Jurkat, Clone E6-1 (cell line): Measurements from ENCODE around the gene FAM237B. TPM values are rescaled to one million over a fixed set of nuclear protein-coding genes. Genes with fewer than 3 reads are reported as not detected.
"Not testable (repeated sequence)": the region's sequence is repeated elsewhere in the genome, so short reads cannot be mapped to it uniquely, and the experiment has no call there.

ENCODE experiments used
- DNase-seq: peaks from one replicate; pipeline ENCODE4 v3.0.0-alpha.2; 2011; ENCODE audit warnings: low read depth, low spot score
- H3K4me3 ChIP-seq: 2 replicates; pipeline ENCODE4 v1.5.1; 2011; ENCODE audit warnings: mild to moderate bottlenecking, low read length, control low read depth, moderate library complexity
- polyA plus RNA-seq: library from polyadenylated mRNA; unstranded; fragments of >200 nt; gene quantifications from one replicate; pipeline ENCODE4 v1.2.1, GENCODE V29; 2012; ENCODE audit warnings: missing spikeins; ENCODE audit not compliant: insufficient read length, insufficient read depth

FAM237B gene
- not detected for polyA plus RNA-seq

DNA sequence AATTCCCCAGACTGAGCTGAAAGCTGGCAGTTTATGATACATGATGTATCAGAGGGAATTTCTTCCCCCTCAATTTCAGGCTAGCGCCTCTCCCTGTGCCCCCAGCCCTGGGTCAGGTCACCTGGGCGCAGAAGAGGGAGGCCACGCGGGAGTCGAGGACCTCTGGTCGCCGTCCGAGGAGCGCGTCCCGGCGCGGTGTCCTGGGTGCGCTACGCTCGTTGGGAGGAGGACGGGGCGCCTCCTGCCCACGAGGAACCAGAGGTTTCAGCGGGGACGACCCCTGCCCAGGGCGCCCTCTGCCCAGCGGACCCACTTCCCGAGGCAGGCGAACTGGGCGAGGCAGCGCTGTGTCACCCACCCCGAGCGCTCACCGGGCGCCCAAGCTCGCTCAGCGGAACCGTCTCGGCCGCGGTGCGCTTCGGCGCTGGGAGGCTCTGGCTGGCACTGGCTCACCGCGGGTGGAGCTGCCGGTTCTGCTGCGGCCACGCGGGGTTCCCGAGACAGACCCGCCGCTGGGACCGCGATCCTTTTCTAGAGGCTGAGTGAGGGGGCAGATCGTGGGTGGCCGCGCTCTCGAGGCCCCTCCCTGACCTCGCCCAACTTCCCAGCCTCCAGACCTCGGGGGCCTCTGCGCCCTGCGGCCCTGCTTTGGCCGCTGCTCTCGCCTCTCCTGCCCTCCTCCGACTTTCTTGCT lies at the start of gene FAM237B:
Gene FAM237B (minus strand): TSS at position 504 of the 694 bp plus-strand sequence. CDS start 1,556 bp downstream, outside the sequence.
- DNase-seq = no peak
- H3K4me3 ChIP-seq = no peak within 1 kb of the TSS

DNA sequence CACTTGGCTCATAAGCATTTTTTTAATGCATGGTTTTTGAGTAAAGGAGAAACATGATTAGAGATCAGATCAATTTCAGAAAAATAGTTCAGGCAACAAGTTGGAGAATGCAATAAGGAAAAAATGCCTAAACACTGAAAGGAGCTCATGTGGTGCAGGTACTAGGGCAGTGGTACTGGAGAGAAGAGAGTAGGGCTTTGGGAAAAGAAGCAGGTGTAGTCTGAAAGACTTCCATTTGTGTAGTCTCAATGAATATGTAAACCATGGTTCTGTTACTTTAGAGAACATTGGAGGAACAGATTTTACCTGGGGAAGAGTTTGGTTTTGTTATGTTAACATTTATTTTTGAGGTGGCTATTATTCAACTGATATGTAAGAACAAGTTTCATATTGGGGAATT lies 30.9 kb upstream of the FAM237B start:
- no peak overlapping the region for H3K4me3 ChIP-seq
- DNase-seq = no peak

DNA sequence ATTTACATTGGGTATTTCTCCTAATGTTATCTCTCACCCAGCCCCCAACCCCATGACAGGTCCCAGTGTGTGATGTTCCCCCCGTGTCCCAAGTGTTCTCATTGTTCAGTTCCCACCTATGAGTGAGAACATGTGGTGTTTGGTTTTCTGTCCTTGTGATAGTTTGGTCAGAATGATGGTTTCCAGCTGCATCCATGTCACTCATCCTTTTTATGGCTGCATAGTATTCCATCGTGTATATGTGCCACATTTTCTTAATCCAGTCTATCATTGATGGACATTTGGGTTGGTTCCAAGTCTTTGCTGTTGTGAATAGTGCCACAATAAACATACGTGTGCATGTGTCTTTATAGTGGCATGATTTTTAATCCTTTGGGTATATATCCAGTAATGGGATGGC lies 28.9 kb upstream of the FAM237B start:
- not testable (repeated sequence) for H3K4me3 ChIP-seq, DNase-seq

DNA sequence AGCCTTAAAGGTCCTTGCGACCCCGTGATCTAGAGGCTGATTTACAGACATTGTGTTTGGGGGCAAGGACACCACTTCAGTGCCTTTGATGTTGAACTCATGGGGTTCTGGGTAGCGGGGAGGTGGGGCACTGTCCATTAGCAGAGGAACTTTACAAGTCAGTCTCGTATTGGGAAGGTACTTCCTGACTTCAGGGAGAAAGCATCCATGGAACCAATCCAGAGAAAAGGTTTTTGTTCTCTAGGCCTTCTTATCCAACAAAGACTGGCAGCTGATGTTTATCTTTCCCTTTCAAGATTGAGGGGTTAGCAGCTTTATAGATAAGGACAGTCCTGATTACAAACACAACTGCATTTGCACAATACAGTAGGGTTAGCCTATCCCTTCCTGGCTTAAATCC lies 28.2 kb upstream of the FAM237B start:
- DNase-seq = no peak
- no peak overlapping the region for H3K4me3 ChIP-seq

DNA sequence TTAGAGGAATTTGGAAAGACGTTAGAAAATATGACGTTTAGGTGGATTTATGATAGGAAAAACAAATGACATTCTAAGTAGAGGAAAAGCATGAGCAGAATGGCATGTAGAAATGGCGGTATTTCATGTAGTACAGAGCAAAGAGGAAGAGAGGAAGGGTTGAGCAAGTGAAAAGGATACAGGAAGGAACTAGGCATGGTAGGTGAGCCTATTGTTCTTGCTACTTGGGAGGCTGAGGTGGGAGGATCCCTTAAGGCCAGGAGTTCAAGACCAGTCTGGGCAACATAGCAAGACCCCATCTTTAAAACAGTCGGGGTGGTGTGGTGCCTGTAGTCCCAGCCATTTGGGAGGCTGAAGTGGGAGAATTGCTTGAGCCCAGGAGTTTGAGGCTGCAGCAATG lies 26.7 kb upstream of the FAM237B start:
- no peak for DNase-seq
- peak overlapping the region; percentile 91 for H3K4me3 ChIP-seq

DNA sequence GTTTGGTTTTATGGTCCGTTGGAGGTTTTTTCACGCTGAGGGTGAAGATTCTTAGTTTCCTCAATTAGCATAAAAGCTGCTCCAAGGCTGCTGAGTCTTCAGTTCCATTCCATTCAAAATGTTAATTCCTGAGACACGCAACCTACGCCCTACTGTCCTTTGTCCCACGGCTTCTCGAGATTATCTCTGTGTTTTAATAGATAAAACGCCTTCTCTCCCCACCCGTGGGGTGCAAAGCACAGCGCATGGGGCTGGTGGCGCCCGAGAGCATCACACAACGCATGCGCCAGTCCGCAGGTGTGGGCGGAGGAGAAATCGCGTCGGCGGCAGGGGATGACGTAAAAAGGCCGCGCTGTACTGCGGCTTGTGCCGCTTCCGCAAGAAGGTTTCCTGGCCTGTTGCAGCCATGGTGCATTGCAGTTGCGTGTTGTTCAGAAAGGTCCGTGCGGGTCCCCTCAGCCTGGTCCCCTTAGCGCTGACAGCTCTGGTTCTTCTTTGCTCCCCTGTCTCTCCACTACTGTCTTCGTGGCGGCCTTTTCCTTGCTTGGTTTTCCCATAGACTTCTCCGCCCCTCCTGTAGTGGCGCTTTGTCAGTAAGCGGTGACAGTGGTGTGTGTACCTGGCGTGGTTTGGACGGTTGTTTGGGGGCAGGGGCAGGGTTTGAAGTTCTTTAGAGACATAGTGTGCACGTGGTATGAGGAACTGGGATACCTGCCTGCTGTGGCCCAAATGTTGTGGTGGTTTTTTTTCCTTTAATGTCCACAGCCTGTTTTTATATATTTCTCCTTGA lies 25.4 kb upstream of the FAM237B start, which contains the start of gene GTPBP10:
Gene GTPBP10 (plus strand): TSS at position 381 of the 790 bp plus-strand sequence. CDS start 26 bp downstream, at position 407.
- H3K4me3 ChIP-seq = peak within 1 kb of the TSS; percentile 91
- DNase-seq = peak; percentile 95

DNA sequence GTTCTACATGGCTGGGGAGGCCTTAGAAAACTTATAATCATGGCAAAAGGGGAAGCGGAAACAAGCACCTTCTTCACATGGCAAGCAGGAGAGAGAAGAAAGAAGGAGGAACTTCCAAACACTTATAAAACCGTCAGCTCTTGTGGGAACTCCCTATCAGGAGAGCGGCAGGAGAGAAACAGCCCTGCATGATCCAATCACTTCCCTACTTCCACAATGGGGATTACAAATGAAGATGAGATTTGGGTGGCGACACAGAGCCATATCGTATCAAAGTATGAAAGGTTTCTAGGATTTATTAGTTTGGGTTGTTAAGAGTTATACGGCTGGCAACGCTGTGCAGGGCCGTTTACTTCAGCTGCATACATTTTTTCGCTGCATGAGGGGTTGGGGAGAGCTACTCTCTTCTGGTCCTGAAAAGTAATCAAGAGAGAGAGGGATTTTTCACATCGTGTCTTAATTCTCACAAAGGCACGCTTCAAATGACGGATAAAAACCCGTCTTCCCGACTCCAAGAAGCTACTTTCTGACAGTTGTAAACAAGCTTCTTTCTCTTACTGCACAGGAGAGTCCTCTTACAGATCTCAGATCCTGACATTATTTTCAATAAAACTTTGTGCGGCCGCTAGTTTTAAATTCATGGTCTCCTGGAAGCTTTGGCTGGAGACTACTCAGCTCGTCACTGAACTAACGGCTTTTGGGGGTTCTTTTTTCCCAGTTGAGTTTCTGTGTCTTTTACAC lies 24.7 kb upstream of the FAM237B start:
- H3K4me3 ChIP-seq = peak overlapping the region; percentile 91
- DNase-seq = no peak

DNA sequence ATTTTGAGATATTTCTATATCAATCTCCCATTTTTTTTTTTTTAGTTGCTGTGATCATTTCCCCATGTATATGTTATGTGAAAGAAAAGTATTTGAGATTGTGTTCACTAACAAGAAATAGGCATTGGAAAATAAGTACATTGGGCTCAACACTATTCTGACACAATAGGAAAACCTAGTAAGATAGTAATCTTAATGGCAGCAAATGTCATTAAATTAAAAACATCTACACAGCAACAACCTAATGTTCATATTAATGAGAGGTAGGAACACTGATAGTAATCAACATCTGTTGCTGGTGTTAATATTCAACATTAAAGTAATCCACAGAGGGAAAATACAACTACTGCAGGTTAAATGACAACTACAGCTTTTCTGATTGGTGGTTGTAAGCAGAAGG lies 23.9 kb upstream of the FAM237B start:
- no peak overlapping the region for H3K4me3 ChIP-seq

DNA sequence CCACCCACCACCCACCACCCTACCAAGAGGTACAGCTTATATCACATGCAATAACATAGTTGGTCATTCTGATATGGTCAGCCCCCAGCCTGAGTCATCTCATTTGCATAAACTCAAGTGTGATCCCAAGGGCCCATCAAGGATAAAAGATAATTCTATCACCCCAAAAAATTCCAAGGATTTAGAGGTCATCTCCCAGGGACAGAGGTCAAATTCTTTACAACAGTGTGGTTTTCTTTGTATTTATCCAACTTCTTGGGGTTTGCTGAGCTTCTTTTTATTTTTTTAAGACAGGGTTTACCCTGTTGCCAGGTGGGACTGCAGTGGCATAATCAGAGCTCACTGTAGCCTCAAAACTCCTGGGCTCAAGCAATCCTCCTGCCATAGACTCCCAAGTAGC lies 16.0 kb upstream of the FAM237B start:
- DNase-seq = no peak
- no peak overlapping the region for H3K4me3 ChIP-seq

More for the DNA sequence above, 23.9 kb upstream of the FAM237B start:
- DNase-seq = no peak

DNA sequence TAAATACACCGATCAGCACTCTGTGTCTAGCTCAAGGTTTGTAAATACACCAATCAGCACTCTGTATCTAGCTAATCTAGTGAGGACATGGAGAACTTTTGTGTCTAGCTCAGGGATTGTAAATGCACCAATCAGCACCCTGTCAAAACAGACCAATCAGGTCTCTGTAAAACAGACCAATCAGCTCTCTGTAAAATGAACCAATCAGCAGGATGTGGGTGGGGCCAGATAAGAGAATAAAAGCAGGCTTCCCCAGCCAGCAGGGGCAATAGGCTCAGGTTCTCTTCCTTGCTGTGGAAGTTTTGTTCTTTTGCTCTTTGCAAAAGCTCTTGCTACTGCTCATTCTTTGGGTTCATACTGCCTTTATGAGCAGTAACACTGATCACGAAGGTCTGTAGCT lies 13.8 kb upstream of the FAM237B start:
- H3K4me3 ChIP-seq, DNase-seq: not testable (repeated sequence)

DNA sequence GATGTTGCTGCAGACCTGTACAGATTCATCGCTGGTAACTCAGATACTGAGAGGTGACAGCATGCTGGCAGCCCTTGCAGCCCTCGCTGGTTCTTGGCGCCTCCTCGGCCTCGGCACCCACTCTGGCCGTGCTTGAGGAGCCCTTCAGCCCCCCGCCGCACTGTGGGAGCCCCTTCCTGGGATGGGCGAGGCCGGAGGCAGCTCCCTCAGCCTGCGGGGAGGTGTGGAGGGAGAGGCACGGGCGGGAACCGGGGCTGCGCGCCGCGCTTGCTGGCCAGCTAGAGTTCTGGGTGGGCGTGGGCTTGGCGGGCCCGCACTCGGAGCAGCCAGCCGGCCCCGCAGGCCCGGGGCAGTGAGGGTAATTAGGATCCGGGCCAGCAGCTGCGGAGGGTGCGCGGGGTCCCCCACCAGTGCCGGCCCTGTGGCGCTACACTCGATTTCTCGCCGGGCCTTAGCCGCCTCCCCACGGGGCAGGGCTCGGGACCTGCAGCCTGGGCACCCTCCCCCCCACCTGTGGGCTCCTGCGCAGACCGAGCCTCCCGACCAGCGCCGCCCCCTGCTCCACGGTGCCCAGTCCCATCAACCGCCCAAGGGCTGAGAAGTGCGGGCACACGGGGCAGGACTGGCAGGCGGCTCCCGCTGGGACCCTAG lies 13.2 kb upstream of the FAM237B start:
- no peak for DNase-seq
- no peak overlapping the region for H3K4me3 ChIP-seq

DNA sequence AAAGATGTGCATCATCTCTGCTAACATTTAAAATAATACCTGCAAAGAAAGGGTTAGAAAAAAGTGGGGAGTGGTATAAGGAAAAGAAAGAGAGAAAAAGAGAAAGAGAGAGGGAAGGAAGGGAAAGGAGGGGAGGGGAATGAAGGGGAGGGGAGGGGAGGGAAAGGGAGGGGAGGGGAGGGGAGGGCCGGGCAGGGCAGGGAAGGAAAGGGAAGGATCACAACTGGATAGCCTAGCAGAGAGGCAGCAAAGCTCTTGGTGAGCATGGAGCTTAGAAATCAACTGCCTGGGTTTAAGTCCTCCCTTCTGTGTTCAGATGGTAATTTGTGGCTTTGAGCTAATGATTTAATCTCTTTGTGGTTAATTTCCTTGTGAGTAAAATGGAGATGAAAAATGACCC lies 5.4 kb upstream of the FAM237B start:
- DNase-seq = no peak
- no peak overlapping the region for H3K4me3 ChIP-seq

DNA sequence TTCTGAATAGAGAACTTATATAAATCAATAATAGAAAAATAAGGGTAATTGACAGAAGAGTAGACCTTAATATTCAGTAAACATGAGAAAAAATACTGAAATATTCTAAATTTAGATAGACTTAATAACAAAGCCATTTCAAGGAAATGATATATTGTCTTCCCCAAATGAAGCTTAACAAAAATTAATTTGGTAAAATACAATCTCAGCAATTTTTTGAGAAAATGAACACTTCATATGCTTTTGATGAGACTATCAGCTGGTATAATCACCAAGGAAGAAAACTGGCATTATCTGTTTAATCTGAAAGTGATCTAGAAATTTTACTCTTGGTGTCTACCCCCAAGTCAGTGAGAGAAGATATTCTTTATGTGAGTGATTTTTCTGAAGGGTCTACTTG lies 1.7 kb upstream of the FAM237B start:
- no peak for DNase-seq
- no peak overlapping the region for H3K4me3 ChIP-seq

DNA sequence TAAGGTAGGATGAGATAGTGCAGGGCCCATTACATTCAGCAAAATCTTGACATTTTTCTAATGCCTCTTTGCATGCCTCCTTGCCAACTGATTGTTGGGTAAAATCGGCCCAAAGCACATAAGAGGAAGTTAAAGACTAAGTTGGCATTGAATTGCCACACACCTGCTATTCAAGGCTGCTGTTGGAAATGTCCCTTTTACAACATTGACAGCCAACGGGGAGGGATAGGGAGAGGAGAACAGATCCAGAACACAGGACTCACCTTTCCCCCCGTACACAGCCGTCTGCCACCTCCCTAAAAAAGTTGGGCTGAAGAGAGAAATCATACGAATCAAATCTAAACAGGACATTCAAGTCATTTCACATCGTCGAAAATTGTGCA lies 695 bp downstream of the FAM237B start:
- no peak overlapping the region for H3K4me3 ChIP-seq
- no peak for DNase-seq

DNA sequence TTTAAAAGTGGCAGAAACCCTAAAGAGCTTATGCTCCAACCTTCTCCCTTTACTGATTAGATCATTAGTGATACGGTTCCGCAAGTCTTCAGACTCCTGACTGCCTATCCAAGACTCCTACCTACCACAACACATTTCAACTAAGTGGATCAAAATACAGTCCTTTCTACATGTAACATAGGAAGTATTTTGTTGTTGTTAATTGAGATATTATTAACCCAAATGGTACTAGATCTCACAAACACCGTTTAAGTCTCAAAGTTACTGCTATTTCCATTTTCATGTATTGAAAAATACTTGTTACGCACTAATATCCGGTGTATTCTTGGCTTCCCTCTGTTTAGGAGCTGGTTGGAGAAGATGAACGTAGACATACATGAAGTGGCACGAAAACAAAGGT lies 1.1 kb downstream of the FAM237B start:
- DNase-seq = no peak
- H3K4me3 ChIP-seq = no peak overlapping the region

DNA sequence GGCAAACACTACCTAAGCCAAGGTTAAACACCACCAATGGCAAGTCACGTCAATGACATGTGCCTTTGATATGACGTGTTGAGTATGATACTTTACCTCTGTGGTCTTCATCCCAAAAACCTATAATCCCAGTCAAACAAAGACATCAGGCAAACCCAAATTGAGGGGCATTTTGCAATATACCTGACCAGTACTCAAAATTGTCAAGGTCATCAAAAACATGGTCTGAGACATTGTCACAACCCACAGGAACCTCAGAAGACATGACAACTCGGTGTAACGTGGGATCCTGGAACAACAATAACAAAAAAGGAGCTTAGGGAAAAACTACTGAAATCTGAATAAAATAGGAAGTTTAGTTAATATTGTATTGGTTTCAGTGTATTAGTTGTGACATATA lies 7.2 kb downstream of the FAM237B start:
- H3K4me3 ChIP-seq = no peak overlapping the region
- DNase-seq = no peak

DNA sequence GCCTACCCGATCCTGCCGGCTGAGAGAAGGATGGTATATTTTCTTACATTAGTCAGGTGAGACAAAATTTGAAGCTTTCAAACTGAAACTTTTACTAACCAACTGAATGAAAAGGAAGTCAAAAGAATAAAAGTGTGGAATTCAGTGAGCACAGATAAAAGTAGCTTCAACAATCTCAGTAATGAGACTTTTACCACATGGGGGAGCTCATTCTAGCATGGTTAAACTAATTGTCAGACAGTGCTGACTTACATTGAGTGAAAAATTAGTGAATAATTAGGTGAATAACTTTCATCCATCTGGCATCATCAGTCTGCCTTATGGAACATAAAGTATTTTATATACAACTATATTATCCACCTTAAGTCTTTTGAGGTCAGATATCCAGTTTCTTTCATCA lies 8.4 kb downstream of the FAM237B start:
- no peak overlapping the region for H3K4me3 ChIP-seq
- no peak for DNase-seq

DNA sequence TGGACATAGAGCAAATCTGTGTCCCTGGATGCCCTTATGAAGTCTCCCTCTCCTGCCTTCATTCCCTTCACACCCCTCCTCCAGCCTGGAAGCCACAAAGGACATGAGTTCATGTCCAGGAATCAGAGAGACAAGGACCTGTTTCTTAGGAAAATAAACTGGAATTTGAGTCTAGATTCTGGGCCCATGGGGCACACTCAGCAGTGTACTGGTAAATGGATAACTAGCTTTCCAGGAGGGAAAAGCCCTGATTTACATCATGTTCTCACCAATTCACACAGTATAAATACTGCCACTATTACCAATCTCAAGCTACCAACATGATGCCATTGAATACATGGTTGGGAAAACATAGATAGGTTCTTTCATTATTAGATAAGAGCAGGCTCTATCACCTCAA lies 9.9 kb downstream of the FAM237B start:
- no peak overlapping the region for H3K4me3 ChIP-seq
- no peak for DNase-seq

DNA sequence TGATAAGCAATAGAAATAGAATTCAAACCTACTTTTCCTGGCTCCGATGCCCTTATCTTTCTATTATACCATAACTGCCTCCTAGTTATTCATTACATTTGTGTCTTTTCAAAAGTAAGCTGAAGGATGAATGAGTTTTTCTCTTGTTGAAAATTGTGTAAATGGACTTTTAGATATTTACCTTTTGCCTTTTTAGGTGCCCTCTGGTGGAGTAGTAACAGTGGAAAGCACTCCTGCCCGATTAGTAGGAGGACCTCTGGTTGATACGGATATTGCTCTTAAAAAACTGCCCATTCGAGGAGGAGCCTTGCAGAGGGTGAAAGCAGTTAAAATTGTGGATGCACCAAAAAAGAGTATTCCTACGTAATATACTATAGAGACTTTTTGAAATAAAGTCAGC lies 11.2 kb downstream of the FAM237B start:
- no peak for DNase-seq
- no peak overlapping the region for H3K4me3 ChIP-seq
